DND-41 (cell line): Measurements from ENCODE around the gene SLC15A5.

Source experiments
- ATAC-seq: fragments of 200-7000 bp; cut with Tn5 transposase; 3 replicates; pipeline ENCODE4 v1.9.1; 2021; ENCODE audit warnings: low read depth; ENCODE audit not compliant: insufficient read depth
- DNase-seq: peaks from one replicate; pipeline ENCODE4 v3.0.0-alpha.2; 2020
- H2AFZ ChIP-seq: 2 replicates; pipeline ENCODE4 v1.6.0; 2012; ENCODE audit warnings: low read depth, low read length
- H3K27ac ChIP-seq: 2 replicates; pipeline ENCODE4 v1.5.1; 2012; ENCODE audit warnings: low read length, inconsistent platforms
- H3K27me3 ChIP-seq: fragments of 200-600 bp; sonication (generic); 2 replicates; pipeline ENCODE4 v1.6.0; 2012; ENCODE audit warnings: low read length, mild to moderate bottlenecking, inconsistent platforms; ENCODE audit not compliant: insufficient read depth, poor library complexity
- H3K36me3 ChIP-seq: 2 replicates; pipeline ENCODE4 v1.5.1; 2012; ENCODE audit warnings: low read length, inconsistent platforms; ENCODE audit not compliant: insufficient read depth
- H3K4me1 ChIP-seq: 2 replicates; pipeline ENCODE4 v1.5.1; 2012; ENCODE audit warnings: mild to moderate bottlenecking, low read length; ENCODE audit not compliant: insufficient read depth
- H3K4me2 ChIP-seq: 2 replicates; pipeline ENCODE4 v1.6.0; 2012; ENCODE audit warnings: mild to moderate bottlenecking, moderate library complexity, low read length, inconsistent platforms; ENCODE audit not compliant: insufficient read depth
- H3K4me3 ChIP-seq, 2 experiments: fragments of 200-600 bp in 1 of 2; shearing (Covaris generic) in 1 of 2; 2 replicates each; pipeline ENCODE4 v1.5.1; 2012 to 2016; ENCODE audit warnings: inconsistent platforms in 2 of 2, low read length in 2 of 2, mild to moderate bottlenecking in 2 of 2, low read depth in 1 of 2, moderate library complexity in 1 of 2
- H3K79me2 ChIP-seq: 2 replicates; pipeline ENCODE4 v1.6.0; 2012; ENCODE audit warnings: low read length, inconsistent platforms; ENCODE audit not compliant: insufficient read depth
- H3K9ac ChIP-seq: 2 replicates; pipeline ENCODE4 v1.6.0; 2012; ENCODE audit warnings: low read depth, mild to moderate bottlenecking, inconsistent platforms, low read length, moderate library complexity
- H3K9me3 ChIP-seq: 2 replicates; pipeline ENCODE4 v1.5.1; 2012; ENCODE audit warnings: low read length, moderate library complexity, mild to moderate bottlenecking, inconsistent platforms; ENCODE audit not compliant: insufficient read depth, severe bottlenecking
- H4K20me1 ChIP-seq: 2 replicates; pipeline ENCODE4 v1.6.0; 2012; ENCODE audit warnings: low read length; ENCODE audit not compliant: insufficient read depth
- CTCF ChIP-seq: IDR thresholded peaks from 2 replicates; pipeline ENCODE4 v1.5.1; 2012; ENCODE audit warnings: borderline replicate concordance, low read length, moderate library complexity, mild to moderate bottlenecking; ENCODE audit not compliant: poor library complexity, severe bottlenecking; ENCODE audit errors: extremely low read depth
- EZH2 ChIP-seq: IDR thresholded peaks from 3 replicates; pipeline ENCODE4 v1.6.1; 2012; ENCODE audit warnings: borderline replicate concordance, low read depth, mild to moderate bottlenecking, moderate library complexity, low read length, inconsistent platforms; ENCODE audit not compliant: severe bottlenecking

SLC15A5 gene

GRCh38 chr12:16266085-16266484 is 11.4 kb downstream of the SLC15A5 start:
- Histone ChIP-seq H3K36me3 (no peaks in the 10 kb centered on the region), H3K4me2 (no peak overlapping the region), H3K27me3 (no peaks in the 10 kb centered on the region), H3K9me3 (no peaks in the 10 kb centered on the region), H3K4me3 (no peak overlapping the region), H3K9ac (no peak overlapping the region), H3K27ac (no peak overlapping the region), H3K4me1 (no peaks in the 10 kb centered on the region), H3K79me2 (no peaks in the 10 kb centered on the region), H4K20me1 (no peaks in the 10 kb centered on the region), H2AFZ (no peak overlapping the region)
- ATAC-seq (no peak), DNase-seq (no peak)
- TF ChIP-seq EZH2 (no peak), CTCF (no peak)

GRCh38 chr12:16261944-16262475 is 15.5 kb downstream of the SLC15A5 start:
- H3K4me2 ChIP-seq = no peak overlapping the region
- no peaks in the 10 kb centered on the region for H3K4me1 ChIP-seq
- no peaks in the 10 kb centered on the region for H3K36me3 ChIP-seq
- DNase-seq (no peak), ATAC-seq (no peak)
- no peak overlapping the region for H2AFZ ChIP-seq
- no peaks in the 10 kb centered on the region for H3K79me2 ChIP-seq
- TF ChIP-seq CTCF (no peak), EZH2 (no peak)
- no peak overlapping the region for H3K9ac ChIP-seq
- no peak overlapping the region for H3K27ac ChIP-seq
- H3K9me3 ChIP-seq = no peaks in the 10 kb centered on the region
- no peaks in the 10 kb centered on the region for H4K20me1 ChIP-seq
- H3K27me3 ChIP-seq = no peaks in the 10 kb centered on the region
- H3K4me3 ChIP-seq = no peak overlapping the region

- ATAC-seq (no peak), DNase-seq (no peak)
- TF ChIP-seq EZH2 (no peak), CTCF (no peak)
- H3K27ac ChIP-seq = no peak overlapping the region
- no peaks in the 10 kb centered on the region for H4K20me1 ChIP-seq
- H3K4me1 ChIP-seq = no peaks in the 10 kb centered on the region
- no peaks in the 10 kb centered on the region for H3K36me3 ChIP-seq
- no peak overlapping the region for H2AFZ ChIP-seq
- H3K4me2 ChIP-seq = no peak overlapping the region
- H3K4me3 ChIP-seq = no peak overlapping the region
- no peaks in the 10 kb centered on the region for H3K27me3 ChIP-seq
- no peaks in the 10 kb centered on the region for H3K9me3 ChIP-seq
- H3K79me2 ChIP-seq = no peaks in the 10 kb centered on the region
- H3K9ac ChIP-seq = no peak overlapping the region
Measured at GRCh38 chr12:16260206-16260605, 17.3 kb downstream of the SLC15A5 start.

GRCh38 chr12:16258963-16259362 is 18.5 kb downstream of the SLC15A5 start:
- no peaks in the 10 kb centered on the region for H3K9me3 ChIP-seq
- H3K36me3 ChIP-seq = no peaks in the 10 kb centered on the region
- no peak overlapping the region for H2AFZ ChIP-seq
- H4K20me1 ChIP-seq = no peaks in the 10 kb centered on the region
- no peaks in the 10 kb centered on the region for H3K27me3 ChIP-seq
- H3K9ac ChIP-seq = no peak overlapping the region
- no peaks in the 10 kb centered on the region for H3K4me1 ChIP-seq
- DNase-seq (no peak), ATAC-seq (no peak)
- no peak overlapping the region for H3K4me2 ChIP-seq
- no peak overlapping the region for H3K4me3 ChIP-seq
- H3K27ac ChIP-seq = no peak overlapping the region
- no peaks in the 10 kb centered on the region for H3K79me2 ChIP-seq
- TF ChIP-seq CTCF (no peak), EZH2 (no peak)
